Peyer's patch (tissue), 4 donors: ENCODE results near the gene CMTM1.

Source experiments
- CTCF ChIP-seq, 6 experiments: fragments of 450-650 bp in 4 of 6; fragments of 200-600 bp in 2 of 6; sonication (generic) in 1 of 6; IDR thresholded peaks; one replicate each; pipeline ENCODE4 v1.5.1; 2017 to 2019; ENCODE audit warnings: antibody characterized with exemption in 6 of 6, mild to moderate bottlenecking in 3 of 6, moderate library complexity in 1 of 6
- POLR2A ChIP-seq, 2 donors: fragments of 450-650 bp; IDR thresholded peaks; one replicate each; pipeline ENCODE4 v1.5.1; 2017; ENCODE audit warnings: antibody characterized with exemption in 2 of 2, mild to moderate bottlenecking in 2 of 2, moderate library complexity in 2 of 2

- TF ChIP-seq CTCF (IDR thresholded peaks at IDR 0.05) = no peak
- TF ChIP-seq POLR2A (IDR thresholded peaks at IDR 0.05) = no peak
These were observed 10.1 kb downstream of the CMTM1 start for GRCh38 chr16:66576296-66576695.
